K562 (cell line): ENCODE measurements around the gene TRPC4AP. TPM values are rescaled to one million over a fixed set of nuclear protein-coding genes. Genes with fewer than 3 reads are reported as not detected.

Experiments
- ATAC-seq: fragments of 200-7000 bp; cut with Tn5 transposase; 3 replicates; pipeline ENCODE4 v1.9.1; 2020; ENCODE audit warnings: moderate library complexity
- BruUV-seq: library from RNA; stranded (reverse); fragments of 400-500 nt; replicated peaks from 2 replicates; lab custom pipeline; 2021; lab: Mats Ljungman, UMichigan
- CTCF ChIA-PET: fragments of 300-600 bp; formaldehyde crosslinking; extraction: SDS; loops from one replicate; lab custom pipeline; 2021; ENCODE audit warnings: low intra/inter-chr PET ratio; lab: Yijun Ruan, JAX
- POLR2A ChIA-PET: fragments of 300-600, 350-650 bp; sonication (Branson Sonifier 250); formaldehyde crosslinking; extraction: SDS; loops from one replicate; lab custom pipeline; 2021; ENCODE audit warnings: antibody characterized with exemption, inconsistent platforms; lab: Yijun Ruan, JAX
- DNase-seq, 4 experiments: peaks; one replicate each; pipeline versions ENCODE4 v3.0.0 to v3.0.0-alpha.2; 2011 to 2018; ENCODE audit warnings: low spot score in 3 of 4, mixed read lengths in 3 of 4; ENCODE audit errors: extremely low read depth in 1 of 4
- FAIRE-seq: peaks from 2 replicates; lab custom pipeline; 2011; peaks lifted over from hg19 to GRCh38; lab: Jason Lieb, UNC
- H2AFZ ChIP-seq: 2 replicates; pipeline ENCODE4 v1.6.0; 2011; ENCODE audit warnings: low read depth, low read length, control low read depth, inconsistent platforms
- H3K27ac ChIP-seq: fragments of 200-600 bp; 3 replicates; pipeline ENCODE4 v1.8.0; 2011; ENCODE audit warnings: low read depth, mild to moderate bottlenecking, control low read depth, inconsistent platforms, low read length, moderate library complexity, mixed read lengths; ENCODE audit errors: extremely low read depth
- H3K27me3 ChIP-seq, 2 experiments: fragments of 300-600 bp in 1 of 2; 2 replicates in 1 of 2; 3 replicates in 1 of 2; pipeline versions ENCODE4 v1.6.0 to v1.8.0; 2011; ENCODE audit warnings: inconsistent platforms in 2 of 2, low read length in 2 of 2, mild to moderate bottlenecking in 1 of 2, mixed read lengths in 1 of 2, moderate library complexity in 1 of 2; ENCODE audit not compliant: control insufficient read depth in 2 of 2, insufficient read depth in 2 of 2
- H3K36me3 ChIP-seq: fragments of 300-600 bp; 3 replicates; pipeline ENCODE4 v1.8.0; 2011; ENCODE audit warnings: mild to moderate bottlenecking, low read length, inconsistent platforms; ENCODE audit not compliant: control insufficient read depth, insufficient read depth
- H3K4me1 ChIP-seq, 2 experiments: fragments of 200-600 bp in 1 of 2; replicated peaks in 1 of 2; 2 replicates in 1 of 2; 3 replicates in 1 of 2; pipeline versions ENCODE4 v1.5.1 to v1.8.0; 2011; ENCODE audit warnings: inconsistent platforms in 2 of 2, low read length in 2 of 2, mild to moderate bottlenecking in 1 of 2, mixed read lengths in 1 of 2, moderate library complexity in 1 of 2; ENCODE audit not compliant: control insufficient read depth in 2 of 2, insufficient read depth in 2 of 2
- H3K4me2 ChIP-seq: 2 replicates; pipeline ENCODE4 v1.6.1; 2011; ENCODE audit warnings: low read length, control low read depth, inconsistent platforms, mixed read lengths; ENCODE audit not compliant: insufficient read depth
- H3K4me3 ChIP-seq: fragments of 200-600 bp; sonication (generic), shearing (Covaris generic); 2 replicates; pipeline ENCODE4 v1.5.1; 2016; ENCODE audit warnings: control low read depth, inconsistent platforms
- H3K79me2 ChIP-seq: fragments of 200-600 bp; 3 replicates; pipeline ENCODE4 v1.8.0; 2011; ENCODE audit warnings: low read length, inconsistent platforms; ENCODE audit not compliant: control insufficient read depth, insufficient read depth
- H3K9ac ChIP-seq, 2 experiments: 2 replicates each; pipeline versions ENCODE4 v1.6.0 to v1.6.1; 2011; ENCODE audit warnings: low read depth in 2 of 2, low read length in 2 of 2, control low read depth in 1 of 2, inconsistent platforms in 1 of 2, mild to moderate bottlenecking in 1 of 2, mixed read lengths in 1 of 2; ENCODE audit not compliant: insufficient read depth in 1 of 2
- H3K9me1 ChIP-seq: one replicate; pipeline ENCODE4 v1.6.0; 2011; ENCODE audit warnings: inconsistent platforms, mild to moderate bottlenecking, low read length, moderate library complexity; ENCODE audit not compliant: control insufficient read depth, insufficient read depth
- H3K9me3 ChIP-seq: replicated peaks from 2 replicates; pipeline ENCODE4 v1.5.1; 2011; ENCODE audit warnings: low read depth, low read length, inconsistent platforms; ENCODE audit not compliant: control insufficient read depth, insufficient read depth
- H4K20me1 ChIP-seq: replicated peaks from 2 replicates; pipeline ENCODE4 v1.6.1; 2011; ENCODE audit warnings: low read length, inconsistent platforms, mixed read lengths; ENCODE audit not compliant: control insufficient read depth, insufficient read depth
- CBFA2T2 ChIP-seq: fragments of 450-650 bp; conservative IDR thresholded peaks from 2 replicates; pipeline ENCODE4 v1.6.1; 2017; ENCODE audit warnings: mild to moderate bottlenecking
- CBFA2T3 ChIP-seq: fragments of 450-650 bp; IDR thresholded peaks from 2 replicates; pipeline ENCODE4 v1.6.1; 2017
- MEIS2 ChIP-seq: fragments of 450-650 bp; IDR thresholded peaks from 2 replicates; pipeline ENCODE4 v1.6.1; 2014; ENCODE audit warnings: mild to moderate bottlenecking; ENCODE audit not compliant: partially characterized antibody
- TAL1 ChIP-seq: fragments of 450-650 bp; IDR thresholded peaks from 2 replicates; pipeline ENCODE4 v1.6.1; 2016; ENCODE audit warnings: mild to moderate bottlenecking
- TCF3 ChIP-seq: sonication (generic); formaldehyde crosslinking; IDR thresholded peaks from 2 replicates; pipeline ENCODE4 v1.4.0; 2020; ENCODE audit warnings: mild to moderate bottlenecking, missing genetic modification reagents
- WGBS: fragments of 100-300 bp; shearing (Covaris generic); methylation state at CpG from one replicate; pipeline ENCODE4 v1.1.6; 2016; ENCODE audit warnings: low coverage, mixed read lengths; ENCODE audit not compliant: insufficient coverage; ENCODE audit errors: missing lambda C conversion rate; 5-methylcytosine and 5-hydroxymethylcytosine counted together
- in situ Hi-C: fragments of 300-500 bp; cut with MboI; formaldehyde crosslinking; loops from 4 replicates; pipeline ENCODE4 v1.15.0; 2018; ENCODE audit warnings: inconsistent platforms, mixed read lengths
- intact Hi-C: fragments of 100-400 bp; cut with micrococcal nuclease; formaldehyde crosslinking; loops from 2 replicates; pipeline ENCODE4 v1.14.2; 2022
- polyA plus RNA-seq, 8 experiments: library from polyadenylated mRNA; depleted of rRNA in 4 of 8; stranded (reverse) in 5 of 8; unstranded in 3 of 8; fragments of >200 nt; fragmentation: Nextera tagmentation in 2 of 8; fragmentation: Illumina TruSeq in 1 of 8; extraction: Ambion mirVana in 2 of 8; extraction: Trizol in 1 of 8; gene quantifications; 2 replicates each; pipeline versions ENCODE4 v1.2.1 to v1.2.3, GENCODE V29; 2011 to 2014; ENCODE audit warnings: inconsistent platforms in 1 of 8, missing spikeins in 1 of 8
- total RNA-seq, 7 experiments: library from RNA; depleted of rRNA in 6 of 7; stranded (reverse); fragments of >200 nt in 6 of 7; fragmentation: Illumina TruSeq in 2 of 7; extraction: Trizol in 2 of 7; gene quantifications; 2 replicates each; pipeline versions ENCODE4 v1.2.1 to v1.2.3, GENCODE V29; 2011 to 2021; ENCODE audit warnings: low replicate concordance in 1 of 7
- TF ChIP-seq, protein P1 (sequence below), 2 experiments: fragments of 450-650 bp; conservative IDR thresholded peaks; 2 replicates each; pipeline ENCODE4 v1.6.1; 2017; ENCODE audit warnings: mild to moderate bottlenecking in 2 of 2, moderate library complexity in 2 of 2
- TF ChIP-seq, protein P2 (sequence below): fragments of 250-450 bp; sonication (Bioruptor Pico); IDR thresholded peaks from 2 replicates; pipeline ENCODE4 v1.8.0; 2022; ENCODE audit warnings: moderate library complexity, mild to moderate bottlenecking, inconsistent platforms

Gene TRPC4AP
- total and polyA plus RNA-seq, 9 of the 15 experiments (the other 6 are each of a cell fraction or from before 2014, with no cell fraction given), result 2.3 to 70.3 (median 33.3) TPM

DNA sequence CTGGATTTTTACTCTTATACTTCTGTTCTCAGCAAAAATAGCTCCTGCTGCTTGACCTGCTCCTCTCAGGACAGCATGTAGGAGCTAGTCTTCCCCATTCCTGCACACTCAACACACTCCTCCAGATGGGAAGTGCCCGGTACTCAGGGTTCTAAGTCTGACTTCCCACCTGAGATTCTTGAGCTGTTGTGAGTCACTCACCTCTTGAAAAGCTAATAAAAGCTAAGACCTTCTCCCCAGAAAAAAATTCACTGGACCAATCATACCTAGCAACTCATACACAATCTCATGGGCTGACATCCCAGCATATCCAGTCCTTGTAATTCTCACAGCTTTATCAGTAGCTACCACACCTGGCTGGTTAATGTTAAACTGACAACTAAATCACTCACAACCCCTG is 53.5 kb downstream of the TRPC4AP start:
- FAIRE-seq (no peak), DNase-seq (peak in 1 of 4 experiments; percentile 16), ATAC-seq (peak; percentile 42)
- Histone ChIP-seq H3K9ac (no peak overlapping the region), H3K79me2 (peaks cover 2% of the 10 kb centered on the region; the same call in 1 of the 3 replicates), H2AFZ (no peak overlapping the region), H3K36me3 (peaks cover 79% of the 10 kb centered on the region), H3K4me3 (no peak overlapping the region), H3K9me1 (no peaks in the 10 kb centered on the region), H3K9me3 (no peaks in the 10 kb centered on the region; the same call in 1 of the 2 replicates), H3K27me3 (no peaks in the 10 kb centered on the region), H4K20me1 (no peaks in the 10 kb centered on the region), H3K27ac (no peak overlapping the region), H3K4me1 (no peaks in the 10 kb centered on the region), H3K4me2 (no peak overlapping the region)
- in situ Hi-C loops (no loop called here), intact Hi-C loops (no loop called here)
- 85% methylated on average over 1 of the region's 1 CpG for WGBS
- no TSS peak for BruUV-seq
- ChIA-PET CTCF (no interaction called here), POLR2A (interaction anchor here (0.6 to 3.9 kb wide), 6 partner anchors 8 to 26 kb away, joined by 3 to 14 read pairs (median 6); no protein-coding TSS in a partner anchor)
- TF ChIP-seq CBFA2T2 (0 out of 2 replicates have a peak, but pooled peaks have one; percentile 12), TCF3 (CRISPR knock-in tag) (peak; percentile 29; the same call in 1 of the 2 replicates), TAL1 (peak; percentile 33; the same call in 1 of the 2 replicates), MEIS2 (peak; percentile 32), CBFA2T3 (peak; percentile 44)
- TF ChIP-seq, protein P1, sequence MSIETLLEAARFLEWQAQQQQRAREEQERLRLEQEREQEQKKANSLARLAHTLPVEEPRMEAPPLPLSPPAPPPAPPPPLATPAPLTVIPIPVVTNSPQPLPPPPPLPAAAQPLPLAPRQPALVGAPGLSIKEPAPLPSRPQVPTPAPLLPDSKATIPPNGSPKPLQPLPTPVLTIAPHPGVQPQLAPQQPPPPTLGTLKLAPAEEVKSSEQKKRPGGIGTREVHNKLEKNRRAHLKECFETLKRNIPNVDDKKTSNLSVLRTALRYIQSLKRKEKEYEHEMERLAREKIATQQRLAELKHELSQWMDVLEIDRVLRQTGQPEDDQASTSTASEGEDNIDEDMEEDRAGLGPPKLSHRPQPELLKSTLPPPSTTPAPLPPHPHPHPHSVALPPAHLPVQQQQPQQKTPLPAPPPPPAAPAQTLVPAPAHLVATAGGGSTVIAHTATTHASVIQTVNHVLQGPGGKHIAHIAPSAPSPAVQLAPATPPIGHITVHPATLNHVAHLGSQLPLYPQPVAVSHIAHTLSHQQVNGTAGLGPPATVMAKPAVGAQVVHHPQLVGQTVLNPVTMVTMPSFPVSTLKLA (conservative IDR thresholded peaks at IDR 0.05), result no peak
- TF ChIP-seq, protein P2, sequence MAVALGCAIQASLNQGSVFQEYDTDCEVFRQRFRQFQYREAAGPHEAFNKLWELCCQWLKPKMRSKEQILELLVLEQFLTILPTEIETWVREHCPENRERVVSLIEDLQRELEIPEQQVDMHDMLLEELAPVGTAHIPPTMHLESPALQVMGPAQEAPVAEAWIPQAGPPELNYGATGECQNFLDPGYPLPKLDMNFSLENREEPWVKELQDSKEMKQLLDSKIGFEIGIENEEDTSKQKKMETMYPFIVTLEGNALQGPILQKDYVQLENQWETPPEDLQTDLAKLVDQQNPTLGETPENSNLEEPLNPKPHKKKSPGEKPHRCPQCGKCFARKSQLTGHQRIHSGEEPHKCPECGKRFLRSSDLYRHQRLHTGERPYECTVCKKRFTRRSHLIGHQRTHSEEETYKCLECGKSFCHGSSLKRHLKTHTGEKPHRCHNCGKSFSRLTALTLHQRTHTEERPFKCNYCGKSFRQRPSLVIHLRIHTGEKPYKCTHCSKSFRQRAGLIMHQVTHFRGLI (CRISPR knock-in tag), result no peak
